HepG2 (cell line): ENCODE measurements around the gene GADD45GIP1. TPM values are rescaled to one million over a fixed set of nuclear protein-coding genes. Genes with fewer than 3 reads are reported as not detected.

ENCODE experiments used
- BCLAF1 ChIP-seq: fragments of 450-650 bp; IDR thresholded peaks from 2 replicates; pipeline ENCODE4 v1.6.1; 2017; ENCODE audit warnings: mild to moderate bottlenecking
- CCAR2 ChIP-seq: fragments of 200-400 bp; formaldehyde crosslinking; optimal IDR thresholded peaks from 2 replicates; pipeline ENCODE3; 2018; ENCODE audit warnings: low read depth, mild to moderate bottlenecking, low read length, moderate library complexity
- HOXD1 ChIP-seq: sonication (generic); formaldehyde crosslinking; IDR thresholded peaks from 2 replicates; pipeline ENCODE4 v1.5.0; 2020; ENCODE audit warnings: missing genetic modification reagents
- JUND ChIP-seq: sonication (generic); formaldehyde crosslinking; IDR thresholded peaks from 2 replicates; pipeline ENCODE4 v1.8.0; 2022; ENCODE audit warnings: mild to moderate bottlenecking, missing genetic modification reagents
- KAT8 ChIP-seq: IDR thresholded peaks from 2 replicates; pipeline ENCODE4 v1.6.1; 2016; ENCODE audit warnings: missing genetic modification reagents, missing compliant biosample characterization
- KLF16 ChIP-seq, 2 experiments: sonication (generic) in 1 of 2; formaldehyde crosslinking in 1 of 2; IDR thresholded peaks; 2 replicates each; pipeline versions ENCODE4 v1.6.1 to v1.8.0; 2016 to 2023; ENCODE audit warnings: missing genetic modification reagents in 2 of 2, missing compliant biosample characterization in 1 of 2
- MIER3 ChIP-seq: IDR thresholded peaks from 2 replicates; pipeline ENCODE4 v1.6.1; 2016; ENCODE audit warnings: missing compliant biosample characterization, borderline replicate concordance
- RFXAP ChIP-seq: sonication (generic); formaldehyde crosslinking; IDR thresholded peaks from 2 replicates; pipeline ENCODE4 v1.4.0; 2020; ENCODE audit warnings: missing genetic modification reagents, borderline replicate concordance
- RXRA ChIP-seq: sonication (generic); formaldehyde crosslinking; IDR thresholded peaks from 2 replicates; pipeline ENCODE4 v1.5.1; 2020; ENCODE audit warnings: missing genetic modification reagents
- SALL1 ChIP-seq: sonication (generic); formaldehyde crosslinking; IDR thresholded peaks from 2 replicates; pipeline ENCODE4 v1.8.0; 2022; ENCODE audit warnings: mild to moderate bottlenecking, missing genetic modification reagents
- SKIL ChIP-seq: sonication (generic); formaldehyde crosslinking; IDR thresholded peaks from 2 replicates; pipeline ENCODE4 v1.8.0; 2022; ENCODE audit warnings: missing genetic modification reagents, mild to moderate bottlenecking, moderate library complexity, borderline replicate concordance
- ZBED4 ChIP-seq: sonication (generic); formaldehyde crosslinking; IDR thresholded peaks from 2 replicates; pipeline ENCODE4 v1.4.0; 2020; ENCODE audit warnings: missing genetic modification reagents, borderline replicate concordance
- ZBTB14 ChIP-seq: sonication (generic); formaldehyde crosslinking; IDR thresholded peaks from 2 replicates; pipeline ENCODE4 v1.4.0; 2020; ENCODE audit warnings: missing genetic modification reagents
- ZNF180 ChIP-seq: sonication (generic); formaldehyde crosslinking; IDR thresholded peaks from 2 replicates; pipeline ENCODE4 v1.4.0; 2020; ENCODE audit warnings: low read depth, missing genetic modification reagents, borderline replicate concordance
- ZNF276 ChIP-seq: sonication (generic); formaldehyde crosslinking; IDR thresholded peaks from 2 replicates; pipeline ENCODE4 v1.4.0; 2020; ENCODE audit warnings: mild to moderate bottlenecking, low read depth, missing genetic modification reagents
- ZNF557 ChIP-seq: sonication (generic); formaldehyde crosslinking; IDR thresholded peaks from 2 replicates; pipeline ENCODE4 v1.4.0; 2020; ENCODE audit warnings: missing genetic modification reagents
- ZNF768 ChIP-seq: sonication (generic); formaldehyde crosslinking; IDR thresholded peaks from 2 replicates; pipeline ENCODE4 v1.4.0; 2020; ENCODE audit warnings: missing genetic modification reagents
- polyA plus RNA-seq, 8 experiments: library from polyadenylated mRNA; depleted of rRNA in 3 of 8; stranded (reverse) in 7 of 8; unstranded in 1 of 8; fragments of >200 nt; fragmentation: Illumina TruSeq in 4 of 8; extraction: Trizol in 4 of 8; gene quantifications; 2 replicates each; pipeline versions ENCODE4 v1.2.1 to v1.2.3, GENCODE V29; 2011 to 2016; ENCODE audit warnings: low read depth in 4 of 8, missing spikeins in 1 of 8, mixed read lengths in 1 of 8; ENCODE audit not compliant: insufficient read depth in 1 of 8
- total RNA-seq, 5 experiments: library from RNA; depleted of rRNA; stranded (reverse); fragments of >200 nt; fragmentation: Illumina TruSeq; extraction: Trizol; gene quantifications; 2 replicates each; pipeline ENCODE4 v1.2.3, GENCODE V29; 2016; ENCODE audit warnings: low read depth in 1 of 5

Gene GADD45GIP1
- total and polyA plus RNA-seq, 2 of the 13 experiments (the other 11 are each of a cell fraction or from before 2014, with no cell fraction given), result 24.6 to 30.7 TPM

- TF ChIP-seq RXRA (CRISPR knock-in tag), result 0 out of 2 replicates have a peak, but pooled peaks have one; percentile 14
- peak; percentile 56 for TF ChIP-seq SALL1 (CRISPR knock-in tag)
- TF ChIP-seq RFXAP (CRISPR knock-in tag), result 0 out of 2 replicates have a peak, but pooled peaks have one; percentile 19
- TF ChIP-seq KLF16 (CRISPR knock-in tag; IDR thresholded peaks at IDR 0.05), result no peak
- TF ChIP-seq BCLAF1, result no peak
- TF ChIP-seq KAT8, result no peak
- no peak for TF ChIP-seq HOXD1 (CRISPR knock-in tag)
- TF ChIP-seq JUND, result no peak
- TF ChIP-seq MIER3 (CRISPR knock-in tag), result peak; percentile 18; the same call in 1 of the 2 replicates
- TF ChIP-seq ZNF276 (CRISPR knock-in tag), result 0 out of 2 replicates have a peak, but pooled peaks have one; percentile 63
- peak; percentile 5; the same call in 1 of the 2 replicates for TF ChIP-seq ZNF768
- TF ChIP-seq SKIL (CRISPR knock-in tag), result no peak
- no peak for TF ChIP-seq ZNF180 (CRISPR knock-in tag)
- peak; percentile 48; the same call in 1 of the 2 replicates for TF ChIP-seq ZBTB14 (CRISPR knock-in tag)
- TF ChIP-seq CCAR2, result no peak
- TF ChIP-seq ZNF557 (CRISPR knock-in tag), result no peak
- no peak for TF ChIP-seq ZBED4 (CRISPR knock-in tag)
These were observed 39.5 kb upstream of the GADD45GIP1 start (continued) for GRCh38 chr19:12996406-12997094.
